K562 (cell line): Measurements from ENCODE around the gene ADAM22. TPM values are rescaled to one million over a fixed set of nuclear protein-coding genes. Genes with fewer than 3 reads are reported as not detected.

Experiments
- BRD9 ChIP-seq: fragments of 450-650 bp; IDR thresholded peaks from 2 replicates; pipeline ENCODE4 v1.6.1; 2018; ENCODE audit warnings: low read depth; ENCODE audit not compliant: partially characterized antibody
- CBX8 ChIP-seq: fragments of 200-600 bp; sonication (generic); IDR thresholded peaks from 2 replicates; pipeline ENCODE4 v1.6.1; 2012; ENCODE audit warnings: borderline replicate concordance, mixed run types, low read depth, mild to moderate bottlenecking, moderate library complexity, mixed read lengths, low read length, control low read depth, inconsistent platforms; ENCODE audit not compliant: poor library complexity, severe bottlenecking; ENCODE audit errors: extremely low read depth
- CTCF ChIP-seq, 3 experiments: IDR thresholded peaks in 2 of 3; conservative IDR thresholded peaks in 1 of 3; 2 replicates each; pipeline ENCODE4 v1.5.1; 2011 to 2012; ENCODE audit warnings: low read length in 3 of 3, mild to moderate bottlenecking in 3 of 3, control low read depth in 2 of 3, improper control_type of control experiment in 1 of 3, inconsistent platforms in 1 of 3, low read depth in 1 of 3, mixed read lengths in 1 of 3, moderate library complexity in 1 of 3; ENCODE audit not compliant: insufficient read depth in 2 of 3
- GABPB2 ChIP-seq: fragments of 250-450 bp; sonication (Bioruptor Pico); conservative IDR thresholded peaks from 2 replicates; pipeline ENCODE4 v1.5.1; 2021; ENCODE audit warnings: mild to moderate bottlenecking
- IRF1 ChIP-seq: sonication (generic); formaldehyde crosslinking; IDR thresholded peaks from 2 replicates; pipeline ENCODE4 v1.8.0; 2022; ENCODE audit warnings: missing genetic modification reagents, mild to moderate bottlenecking, borderline replicate concordance
- KHSRP ChIP-seq: fragments of 450-650 bp; IDR thresholded peaks from 2 replicates; pipeline ENCODE4 v1.6.1; 2017
- NR0B1 ChIP-seq: fragments of 450-650 bp; IDR thresholded peaks from one replicate; pipeline ENCODE4 v1.6.1; 2018; ENCODE audit warnings: mild to moderate bottlenecking, moderate library complexity; ENCODE audit not compliant: partially characterized antibody
- POLR2A ChIP-seq: fragments of 450-650 bp; conservative IDR thresholded peaks from 2 replicates; pipeline ENCODE4 v1.6.1; 2016
- ZNF134 ChIP-seq: fragments of 250-450 bp; sonication (Bioruptor Pico); conservative IDR thresholded peaks from 2 replicates; pipeline ENCODE4 v1.4.0; 2020
- ZNF277 ChIP-seq: fragments of 250-450 bp; sonication (Bioruptor Pico); IDR thresholded peaks from 2 replicates; pipeline ENCODE4 v1.8.0; 2022; ENCODE audit warnings: inconsistent platforms, mild to moderate bottlenecking, moderate library complexity, borderline replicate concordance
- ZNF407 ChIP-seq: fragments of 450-650 bp; IDR thresholded peaks from 2 replicates; pipeline ENCODE4 v1.6.1; 2016; ENCODE audit warnings: low read depth
- ZNF778 ChIP-seq: fragments of 450-650 bp; formaldehyde crosslinking; IDR thresholded peaks from 2 replicates; pipeline ENCODE4 v1.4.0; 2020; ENCODE audit warnings: mild to moderate bottlenecking, moderate library complexity
- polyA plus RNA-seq, 8 experiments: library from polyadenylated mRNA; depleted of rRNA in 4 of 8; stranded (reverse) in 5 of 8; unstranded in 3 of 8; fragments of >200 nt; fragmentation: Nextera tagmentation in 2 of 8; fragmentation: Illumina TruSeq in 1 of 8; extraction: Ambion mirVana in 2 of 8; extraction: Trizol in 1 of 8; gene quantifications; 2 replicates each; pipeline versions ENCODE4 v1.2.1 to v1.2.3, GENCODE V29; 2011 to 2014; ENCODE audit warnings: inconsistent platforms in 1 of 8, missing spikeins in 1 of 8
- total RNA-seq, 7 experiments: library from RNA; depleted of rRNA in 6 of 7; stranded (reverse); fragments of >200 nt in 6 of 7; fragmentation: Illumina TruSeq in 2 of 7; extraction: Trizol in 2 of 7; gene quantifications; 2 replicates each; pipeline versions ENCODE4 v1.2.1 to v1.2.3, GENCODE V29; 2011 to 2021; ENCODE audit warnings: low replicate concordance in 1 of 7

The ADAM22 gene
- total and polyA plus RNA-seq, 9 of the 15 experiments (the other 6 are each of a cell fraction or from before 2014, with no cell fraction given), result 0.01 to 0.58 (median 0.18) TPM

- TF ChIP-seq ZNF407, result no peak
- TF ChIP-seq BRD9, result no peak
- no peak for TF ChIP-seq KHSRP
- TF ChIP-seq POLR2A, result peak; percentile 78
- TF ChIP-seq NR0B1, result no peak
- no peak for TF ChIP-seq ZNF277 (CRISPR knock-in tag)
- no peak for TF ChIP-seq ZNF134 (CRISPR knock-in tag)
- no peak for TF ChIP-seq ZNF778 (CRISPR knock-in tag)
- TF ChIP-seq CTCF (IDR thresholded peaks at IDR 0.05 in 2 of 3, conservative IDR thresholded peaks at IDR 0.05 in 1 of 3; ENCODE audit: insufficient read depth in 2 of 3, low read depth in 1 of 3, low read length in 3 of 3), result peak; percentile 60 to 72 (median 68)
- TF ChIP-seq GABPB2 (CRISPR knock-in tag), result no peak
- TF ChIP-seq CBX8, result no peak
- TF ChIP-seq IRF1 (CRISPR knock-in tag), result no peak
Measured at GRCh38 chr7:88219781-88220747, 286.0 kb downstream of the ADAM22 start, which contains the start of gene SRI (continued).
